ENCODE measurements around the gene SEL1L3.
"Not testable (repeated sequence)": the region's sequence is repeated elsewhere in the genome, so short reads cannot be mapped to it uniquely, and the experiment has no call there.

The SEL1L3 gene

GRCh38 chr4:25862411-25863346 lies at the start of gene SEL1L3:
TSS of gene SEL1L3 (minus strand) at chr4:25862988. CDS start at chr4:25862836, 152 bp downstream.
- DNase-seq: no peak

- DNase-seq: no peak
Observed at GRCh38 chr4:25911356-25911755, 48.6 kb upstream of the SEL1L3 start.

- DNase-seq: no peak
Observed at GRCh38 chr4:25908491-25908901, 45.7 kb upstream of the SEL1L3 start.

- not testable (repeated sequence) for DNase-seq
Observed at GRCh38 chr4:25906113-25906512, 43.3 kb upstream of the SEL1L3 start.

- no peak for DNase-seq
Observed at GRCh38 chr4:25905371-25905770, 42.6 kb upstream of the SEL1L3 start.

- no peak for DNase-seq
Observed at GRCh38 chr4:25904748-25905082, 41.9 kb upstream of the SEL1L3 start.

- DNase-seq: no peak
Observed at GRCh38 chr4:25903900-25904747, 41.3 kb upstream of the SEL1L3 start.

GRCh38 chr4:25901030-25901430 lies 38.2 kb upstream of the SEL1L3 start:
- no peak for DNase-seq

GRCh38 chr4:25900310-25900709 lies 37.5 kb upstream of the SEL1L3 start:
- no peak for DNase-seq

GRCh38 chr4:25896776-25897539 lies 34.2 kb upstream of the SEL1L3 start:
- DNase-seq: no peak

GRCh38 chr4:25892796-25893195 lies 30.0 kb upstream of the SEL1L3 start:
- no peak for DNase-seq

GRCh38 chr4:25890571-25891485 lies 28.0 kb upstream of the SEL1L3 start:
- no peak for DNase-seq

- no peak for DNase-seq
Observed at GRCh38 chr4:25889589-25890503, 27.1 kb upstream of the SEL1L3 start.

GRCh38 chr4:25888781-25889180 lies 26.0 kb upstream of the SEL1L3 start:
- no peak for DNase-seq

- no peak for DNase-seq
Observed at GRCh38 chr4:25884031-25884782, 21.4 kb upstream of the SEL1L3 start.

- no peak for DNase-seq
Observed at GRCh38 chr4:25883565-25883964, 20.8 kb upstream of the SEL1L3 start.

- DNase-seq: no peak
Observed at GRCh38 chr4:25882226-25882625, 19.4 kb upstream of the SEL1L3 start.

- DNase-seq: no peak
Observed at GRCh38 chr4:25881193-25881592, 18.4 kb upstream of the SEL1L3 start.

- DNase-seq: no peak
Observed at GRCh38 chr4:25879991-25880651, 17.3 kb upstream of the SEL1L3 start.

- no peak for DNase-seq
Observed at GRCh38 chr4:25879587-25879986, 16.8 kb upstream of the SEL1L3 start.
